ENCODE data around the gene MRI1.
"Not testable (repeated sequence)": the region's sequence is repeated elsewhere in the genome, so short reads cannot be mapped to it uniquely, and the experiment has no call there.

Gene MRI1

GRCh38 chr19:13764101-13764807 is at the start of gene MRI1:
TSS of gene MRI1 (plus strand) at chr19:13764522. CDS start at chr19:13764589, 67 bp downstream.
- DNase-seq, result peak; percentile 87

GRCh38 chr19:13717194-13717643 is 47.1 kb upstream of the MRI1 start:
- no peak for DNase-seq

GRCh38 chr19:13718733-13719132 is 45.6 kb upstream of the MRI1 start:
- DNase-seq, result no peak

GRCh38 chr19:13722146-13722545 is 42.2 kb upstream of the MRI1 start:
- DNase-seq, result no peak

- DNase-seq, result no peak
Observed at GRCh38 chr19:13723206-13723605, 41.1 kb upstream of the MRI1 start.

GRCh38 chr19:13726323-13726722 is 38.0 kb upstream of the MRI1 start:
- no peak for DNase-seq

GRCh38 chr19:13727798-13728197 is 36.5 kb upstream of the MRI1 start:
- DNase-seq, result no peak

- DNase-seq, result no peak
Observed at GRCh38 chr19:13729859-13730258, 34.5 kb upstream of the MRI1 start.

- peak; percentile 96 for DNase-seq
Observed at GRCh38 chr19:13731147-13731964, 33.0 kb upstream of the MRI1 start.

GRCh38 chr19:13732337-13732736 is 32.0 kb upstream of the MRI1 start:
- DNase-seq, result no peak

- no peak for DNase-seq
Observed at GRCh38 chr19:13734751-13735150, 29.6 kb upstream of the MRI1 start.

- DNase-seq, result no peak
Observed at GRCh38 chr19:13738073-13738472, 26.2 kb upstream of the MRI1 start.

- no peak for DNase-seq
Observed at GRCh38 chr19:13741893-13742292, 22.4 kb upstream of the MRI1 start.

- no peak for DNase-seq
Observed at GRCh38 chr19:13742756-13743155, 21.6 kb upstream of the MRI1 start.

GRCh38 chr19:13744174-13744573 is 20.1 kb upstream of the MRI1 start:
- DNase-seq, result no peak

- no peak for DNase-seq
Observed at GRCh38 chr19:13747098-13747453, 17.2 kb upstream of the MRI1 start.

- no peak for DNase-seq
Observed at GRCh38 chr19:13748169-13748828, 16.0 kb upstream of the MRI1 start.

GRCh38 chr19:13751436-13751835 is 12.9 kb upstream of the MRI1 start:
- no peak for DNase-seq

- DNase-seq, result not testable (repeated sequence)
Observed at GRCh38 chr19:13753622-13754021, 10.7 kb upstream of the MRI1 start.

GRCh38 chr19:13756210-13756609 is 8.1 kb upstream of the MRI1 start:
- no peak for DNase-seq

GRCh38 chr19:13757805-13758772 is 6.2 kb upstream of the MRI1 start:
- DNase-seq, result no peak

GRCh38 chr19:13758795-13759194 is 5.5 kb upstream of the MRI1 start:
- no peak for DNase-seq

- DNase-seq, result no peak
Observed at GRCh38 chr19:13761423-13761822, 2.9 kb upstream of the MRI1 start.

Measured in right forelimb (tissue), 1 donor.